C4-2B (cell line): ENCODE results near the gene WNT9B.

ENCODE experiments used
- ZFX ChIP-seq: fragments of 450-650 bp; IDR thresholded peaks from 2 replicates; pipeline ENCODE4 v1.6.1; 2017
- TF ChIP-seq, protein P1 (sequence below): fragments of 450-650 bp; conservative IDR thresholded peaks from 2 replicates; pipeline ENCODE4 v1.5.1; 2017; ENCODE audit warnings: mild to moderate bottlenecking

DNA sequence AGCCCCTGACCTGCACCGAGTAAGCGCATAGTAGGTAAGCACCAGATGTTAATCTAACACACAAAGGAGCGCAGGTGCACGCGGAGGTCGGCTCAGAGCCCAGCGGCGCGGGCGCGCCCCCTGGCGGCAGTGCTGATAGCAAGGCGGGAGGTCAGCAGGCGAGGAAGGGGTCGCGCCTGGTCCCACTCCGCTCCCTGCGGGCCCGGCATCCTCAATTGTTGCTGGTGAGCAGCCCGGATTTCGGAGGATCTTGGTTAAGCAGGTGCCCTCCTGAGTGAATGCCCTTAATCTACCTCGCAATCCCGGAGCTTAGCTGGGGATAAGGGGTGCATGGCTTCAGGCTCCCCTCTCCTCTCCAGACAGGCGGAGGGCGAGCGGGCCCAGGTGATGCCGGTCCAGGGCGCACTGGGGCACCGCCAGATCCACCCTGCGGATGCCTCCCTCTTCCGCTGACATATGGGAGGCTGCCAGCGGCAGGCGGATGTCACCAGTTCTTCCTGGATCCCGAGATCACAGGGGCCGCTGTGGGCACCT is 28.9 kb upstream of the WNT9B start:
- TF ChIP-seq, protein P1, sequence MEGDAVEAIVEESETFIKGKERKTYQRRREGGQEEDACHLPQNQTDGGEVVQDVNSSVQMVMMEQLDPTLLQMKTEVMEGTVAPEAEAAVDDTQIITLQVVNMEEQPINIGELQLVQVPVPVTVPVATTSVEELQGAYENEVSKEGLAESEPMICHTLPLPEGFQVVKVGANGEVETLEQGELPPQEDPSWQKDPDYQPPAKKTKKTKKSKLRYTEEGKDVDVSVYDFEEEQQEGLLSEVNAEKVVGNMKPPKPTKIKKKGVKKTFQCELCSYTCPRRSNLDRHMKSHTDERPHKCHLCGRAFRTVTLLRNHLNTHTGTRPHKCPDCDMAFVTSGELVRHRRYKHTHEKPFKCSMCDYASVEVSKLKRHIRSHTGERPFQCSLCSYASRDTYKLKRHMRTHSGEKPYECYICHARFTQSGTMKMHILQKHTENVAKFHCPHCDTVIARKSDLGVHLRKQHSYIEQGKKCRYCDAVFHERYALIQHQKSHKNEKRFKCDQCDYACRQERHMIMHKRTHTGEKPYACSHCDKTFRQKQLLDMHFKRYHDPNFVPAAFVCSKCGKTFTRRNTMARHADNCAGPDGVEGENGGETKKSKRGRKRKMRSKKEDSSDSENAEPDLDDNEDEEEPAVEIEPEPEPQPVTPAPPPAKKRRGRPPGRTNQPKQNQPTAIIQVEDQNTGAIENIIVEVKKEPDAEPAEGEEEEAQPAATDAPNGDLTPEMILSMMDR: peak; percentile 93
- TF ChIP-seq ZFX: no peak
